Stimulated activated CD8-positive, alpha-beta memory T cell treated with anti-CD3 and anti-CD28 coated beads, Interleukin-15, amount 100 ng/mL, for 48 hours (primary cell): ENCODE measurements around the gene PRTFDC1.
A peak's percentile ranks its signal among the peaks of the same experiment; 100 is the strongest.

Experiments
- DNase-seq, 2 donors: peaks; one replicate each; pipeline ENCODE4 v3.0.0-alpha.2; 2020; ENCODE audit warnings: low read depth in 2 of 2

Gene PRTFDC1

GRCh38 chr10:24904824-24905223, 47.6 kb downstream of the PRTFDC1 start:
- no peak for DNase-seq

GRCh38 chr10:24902400-24902728, 50.0 kb downstream of the PRTFDC1 start:
- no peak for DNase-seq

- DNase-seq, result no peak
These were observed 50.6 kb downstream of the PRTFDC1 start for GRCh38 chr10:24901686-24902399.

DNA sequence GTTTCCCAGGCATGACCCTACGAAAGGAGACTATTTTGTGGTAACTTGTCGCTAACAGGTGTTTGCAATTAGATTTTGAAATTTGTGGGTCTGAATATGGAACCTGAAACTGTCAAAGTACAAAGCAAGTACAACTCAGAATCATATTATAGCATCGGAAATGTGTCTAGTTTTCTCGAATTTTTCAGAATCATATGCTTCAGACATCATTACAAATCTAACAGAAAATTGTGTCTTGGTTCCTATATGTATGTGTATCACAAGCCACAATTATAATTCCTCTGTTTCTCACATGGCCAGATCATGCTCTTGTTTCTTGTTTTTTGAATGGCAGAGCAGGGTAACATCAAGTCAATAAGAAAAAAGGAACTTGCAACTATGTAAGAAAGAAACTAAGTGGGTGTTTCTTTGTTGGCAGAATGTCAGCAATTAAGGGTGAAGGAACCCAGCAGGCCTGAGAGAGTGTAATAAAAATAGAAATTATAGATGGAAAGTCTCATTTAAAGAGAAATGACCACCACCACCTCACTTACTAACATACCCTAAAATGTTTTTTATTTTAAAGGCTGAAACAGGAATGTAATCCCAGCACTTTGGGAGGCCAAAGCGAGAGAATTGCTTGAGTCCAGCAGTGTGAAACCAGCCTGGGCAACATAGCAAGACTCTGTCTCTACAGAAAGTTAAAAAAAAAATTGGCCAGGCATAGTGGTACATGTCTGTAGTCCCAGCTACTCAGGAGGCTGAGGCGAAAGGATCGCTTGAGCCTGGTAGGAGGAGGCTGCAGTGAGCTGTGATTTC, 51.3 kb downstream of the PRTFDC1 start:
- no peak for DNase-seq

GRCh38 chr10:24899571-24899970, 52.8 kb downstream of the PRTFDC1 start:
- DNase-seq, result no peak

GRCh38 chr10:24898501-24898900, 53.9 kb downstream of the PRTFDC1 start:
- no peak for DNase-seq

DNA sequence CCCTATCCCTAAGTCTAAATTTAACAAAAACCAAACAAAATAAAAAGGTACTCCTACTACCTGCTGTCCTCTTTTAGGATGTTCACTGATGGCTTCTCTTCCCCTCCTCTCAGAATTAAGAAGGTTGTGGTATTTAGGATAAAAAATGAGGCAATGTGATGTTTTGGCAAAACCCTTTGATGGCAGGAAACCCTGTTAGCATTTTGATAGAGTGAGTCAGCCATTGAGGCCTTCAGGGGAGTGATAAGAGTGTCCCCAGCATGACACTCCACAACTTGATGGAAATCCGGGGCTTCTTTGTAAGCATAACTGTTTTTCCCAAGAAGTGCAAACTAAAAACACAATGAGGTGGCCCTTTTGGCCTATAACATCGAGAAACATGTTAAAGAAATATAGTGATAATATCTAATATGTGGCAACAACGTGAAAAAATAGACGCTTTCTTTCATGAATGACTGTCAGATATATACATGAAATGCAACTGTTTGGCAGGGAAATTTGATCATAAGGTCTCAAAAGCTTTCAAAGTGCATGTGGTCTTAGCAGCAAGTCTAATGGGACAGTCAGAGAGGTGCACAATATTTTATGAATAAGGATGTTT, 55.0 kb downstream of the PRTFDC1 start:
- DNase-seq, result no peak

GRCh38 chr10:24894728-24895127, 57.7 kb downstream of the PRTFDC1 start:
- DNase-seq, result peak in 1 of 2 donors; percentile 19

GRCh38 chr10:24894309-24894708, 58.1 kb downstream of the PRTFDC1 start:
- DNase-seq, result no peak

DNA sequence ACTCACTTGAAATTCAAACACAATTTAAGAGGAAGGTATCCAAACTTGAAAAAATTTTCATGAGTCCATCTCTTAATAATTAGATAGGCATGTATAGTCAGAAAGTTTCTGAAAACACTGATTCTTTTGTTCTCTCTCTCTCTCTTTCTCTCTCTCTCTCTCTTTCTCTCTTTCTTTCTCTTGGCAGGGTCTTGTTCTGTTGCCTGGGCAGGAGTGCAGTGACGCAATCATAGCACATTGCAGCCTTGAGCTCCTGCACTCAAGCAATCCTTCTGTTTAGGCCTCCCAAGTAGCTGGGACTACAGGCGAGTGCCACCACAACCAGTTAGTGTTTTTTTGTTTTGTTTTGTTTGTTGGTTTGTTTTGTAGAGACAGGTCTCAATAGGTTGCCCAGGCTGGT, 59.3 kb downstream of the PRTFDC1 start:
- no peak for DNase-seq

DNA sequence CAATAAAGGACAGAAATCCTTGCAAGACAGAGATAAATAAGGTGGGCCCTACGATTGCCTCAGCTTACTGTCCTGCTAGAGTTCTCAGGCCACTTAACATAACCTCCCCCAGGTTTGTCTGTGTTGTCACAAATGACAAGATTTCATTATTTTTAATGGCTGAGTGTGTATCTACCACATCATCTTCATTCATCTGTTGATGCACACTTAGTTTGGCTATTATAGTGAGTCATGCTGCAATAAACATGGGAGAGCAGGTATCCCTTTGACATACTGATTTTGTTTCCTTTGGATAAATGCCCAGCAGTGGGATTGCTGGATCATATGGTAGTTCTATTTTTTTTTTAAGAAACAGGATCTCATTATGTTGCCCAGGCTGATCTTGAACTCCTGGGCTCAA, 60.6 kb downstream of the PRTFDC1 start:
- no peak for DNase-seq

DNA sequence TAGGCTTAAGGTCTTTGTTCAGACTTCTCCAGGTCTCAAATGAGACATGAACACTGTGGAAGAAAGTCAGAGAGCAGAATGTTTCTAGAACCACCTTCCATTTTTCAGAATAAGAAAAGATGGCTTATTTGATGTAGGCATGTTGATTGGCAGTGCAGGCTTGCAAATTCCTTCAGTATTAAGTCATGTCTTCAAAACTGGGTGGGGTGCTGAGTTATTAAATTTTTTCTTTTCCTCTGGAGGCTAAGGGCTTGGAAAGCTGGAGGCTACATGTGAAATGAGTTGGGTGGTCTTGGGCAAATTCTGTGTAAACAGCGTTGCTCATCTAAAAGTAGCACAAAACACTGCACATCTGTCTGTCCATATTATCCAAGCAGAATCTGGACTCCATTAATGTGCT, 62.8 kb downstream of the PRTFDC1 start:
- no peak for DNase-seq

DNA sequence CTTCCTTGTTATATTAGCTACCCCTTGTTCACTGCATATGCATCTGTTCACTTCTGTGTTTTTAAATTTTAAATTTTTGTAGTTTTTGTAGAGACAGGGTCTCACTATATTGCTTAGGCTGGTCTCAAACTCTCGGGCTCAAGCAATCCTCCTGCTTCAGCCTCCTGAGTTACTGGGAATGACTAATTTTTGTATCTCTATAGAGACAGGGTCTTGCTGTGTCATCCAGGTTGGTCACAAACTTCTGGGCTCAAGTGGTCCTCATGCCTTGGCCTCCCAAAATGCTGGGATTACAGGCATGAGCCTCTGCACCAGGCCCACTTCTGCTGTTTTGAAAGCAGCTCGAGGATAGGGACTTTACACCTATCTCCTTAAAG, 64.6 kb downstream of the PRTFDC1 start:
- DNase-seq, result no peak

- DNase-seq, result no peak
These were observed 66.1 kb downstream of the PRTFDC1 start for GRCh38 chr10:24886290-24886680.

- no peak for DNase-seq
These were observed 66.7 kb downstream of the PRTFDC1 start for GRCh38 chr10:24885551-24886289.

- no peak for DNase-seq
These were observed 67.6 kb downstream of the PRTFDC1 start for GRCh38 chr10:24884793-24885192.

DNA sequence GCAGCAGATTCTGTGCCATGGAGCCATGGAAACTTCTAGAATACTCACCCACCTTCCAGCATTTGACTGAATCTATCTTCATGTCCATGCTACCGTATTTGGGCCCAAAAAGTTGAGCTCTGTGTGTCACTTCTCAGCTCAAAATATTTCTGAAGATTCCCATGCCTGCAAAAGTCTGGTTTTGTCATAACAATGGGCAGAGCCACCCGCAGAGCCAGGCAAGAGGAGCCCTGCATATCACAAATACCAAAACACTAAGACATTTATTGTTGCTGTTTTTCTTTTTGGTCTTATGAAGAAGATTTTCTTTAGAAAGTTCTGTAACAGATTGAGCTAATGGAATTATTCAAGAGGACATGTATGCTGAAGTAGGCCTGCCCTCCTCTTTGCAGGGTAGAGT, 68.1 kb downstream of the PRTFDC1 start:
- no peak for DNase-seq

- no peak for DNase-seq
These were observed 69.2 kb downstream of the PRTFDC1 start for GRCh38 chr10:24883176-24883575.

DNA sequence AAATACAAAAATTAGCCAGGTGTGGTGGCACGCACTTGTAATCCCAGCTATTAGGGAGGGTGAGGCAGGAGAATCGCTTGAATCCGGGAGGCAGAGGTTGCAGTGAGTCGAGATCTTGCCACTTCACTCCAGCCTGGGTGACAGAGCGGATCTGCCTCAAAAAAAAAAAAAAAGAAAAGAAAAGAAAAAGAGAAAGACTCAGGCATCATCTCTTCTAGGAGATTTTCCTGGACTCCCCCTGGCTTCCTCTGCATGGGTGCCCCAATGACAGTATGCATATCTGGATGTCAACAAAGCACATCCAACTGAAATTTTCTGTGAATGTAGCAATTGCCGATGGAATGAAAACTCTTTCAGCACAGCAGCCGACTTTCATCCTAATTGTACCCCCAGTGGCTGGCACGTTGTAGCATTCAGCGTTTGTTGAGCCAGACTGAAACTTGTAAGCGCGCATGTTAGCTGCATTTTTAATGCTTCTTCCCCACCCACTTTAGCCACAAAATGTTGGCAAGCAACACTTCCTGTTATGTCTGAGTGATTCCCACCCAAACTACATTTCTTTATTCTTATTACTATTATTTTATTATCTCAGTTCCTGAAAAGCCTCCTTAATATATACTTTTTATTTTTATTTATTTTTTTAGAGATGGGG, 70.2 kb downstream of the PRTFDC1 start:
- peak; percentile 17 to 21 for DNase-seq

GRCh38 chr10:24879861-24880260, 72.5 kb downstream of the PRTFDC1 start:
- DNase-seq, result no peak

DNA sequence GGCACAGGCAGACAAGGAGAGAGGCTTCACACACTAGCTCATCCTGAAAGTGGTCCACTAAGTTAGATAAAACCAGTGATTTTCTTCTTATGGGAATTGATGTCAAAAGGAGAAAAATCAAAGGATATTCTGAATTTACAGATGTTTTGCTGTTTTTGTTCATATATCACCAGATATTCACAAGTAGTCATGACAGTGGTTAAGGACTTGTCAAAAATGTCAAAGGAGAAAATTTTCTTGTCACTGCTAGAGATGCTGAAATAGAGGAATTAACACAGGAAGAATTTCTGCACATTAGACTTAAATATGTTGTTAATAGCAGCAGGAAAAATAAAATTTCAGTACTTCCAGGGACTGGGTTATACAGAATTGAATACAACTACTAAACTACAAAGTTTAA, 78.3 kb downstream of the PRTFDC1 start:
- no peak for DNase-seq

- DNase-seq, result no peak
These were observed 79.1 kb downstream of the PRTFDC1 start for GRCh38 chr10:24873281-24873683.
